Activated naive CD8-positive, alpha-beta T cell treated with anti-CD3 and anti-CD28 coated beads, Interleukin-2, amount 50 U/mL, for 16 hours (primary cell): ENCODE results near the gene M6PR.
A peak's percentile ranks its signal among the peaks of the same experiment; 100 is the strongest.
"Not testable (repeated sequence)": the region's sequence is repeated elsewhere in the genome, so short reads cannot be mapped to it uniquely, and the experiment has no call there.

Experiments used
- DNase-seq: peaks from one replicate; pipeline ENCODE4 v3.0.0-alpha.2; 2020; ENCODE audit warnings: low read depth, low spot score

The M6PR gene

DNA sequence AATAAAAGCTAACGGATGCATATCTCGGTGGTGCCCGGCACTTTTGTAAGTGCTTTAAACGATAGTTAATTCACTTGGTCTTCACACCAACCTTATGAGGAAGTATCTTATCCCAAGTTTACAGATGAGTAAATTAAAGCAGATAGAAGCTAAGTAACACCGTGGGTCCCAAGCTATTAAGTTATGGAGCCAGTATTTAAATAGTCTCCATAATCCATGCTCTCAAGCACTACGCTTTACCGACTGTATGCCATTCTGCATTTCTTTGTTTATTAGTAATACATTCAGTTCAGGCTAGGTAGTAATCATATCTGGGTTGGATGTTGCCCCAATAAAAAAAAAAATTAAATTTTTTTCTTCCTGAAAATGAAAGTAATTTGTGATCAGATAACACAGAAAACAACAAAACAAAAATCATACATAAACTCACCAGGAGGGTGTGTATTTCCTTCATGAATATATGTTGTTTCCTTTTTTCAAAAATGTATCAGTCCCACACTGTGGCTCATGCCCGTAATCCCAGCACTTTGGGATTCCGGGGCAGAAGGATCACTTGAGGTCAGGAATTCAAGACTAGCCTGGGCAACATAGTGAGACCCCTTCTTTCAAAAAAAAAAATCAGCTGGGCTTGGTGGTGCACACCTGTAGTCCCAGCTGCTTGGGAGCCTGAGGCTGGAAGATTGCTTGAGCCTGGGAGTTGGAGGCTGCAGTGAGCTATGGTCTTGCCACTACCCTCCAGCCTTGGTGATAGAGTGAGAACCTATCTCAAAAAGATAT is 1.4 kb upstream of the M6PR start:
- no peak for DNase-seq

- no peak for DNase-seq
Measured at GRCh38 chr12:8950221-8950527, 729 bp upstream of the M6PR start.

GRCh38 chr12:8948701-8949341 is 624 bp downstream of the M6PR start:
- no peak for DNase-seq

DNA sequence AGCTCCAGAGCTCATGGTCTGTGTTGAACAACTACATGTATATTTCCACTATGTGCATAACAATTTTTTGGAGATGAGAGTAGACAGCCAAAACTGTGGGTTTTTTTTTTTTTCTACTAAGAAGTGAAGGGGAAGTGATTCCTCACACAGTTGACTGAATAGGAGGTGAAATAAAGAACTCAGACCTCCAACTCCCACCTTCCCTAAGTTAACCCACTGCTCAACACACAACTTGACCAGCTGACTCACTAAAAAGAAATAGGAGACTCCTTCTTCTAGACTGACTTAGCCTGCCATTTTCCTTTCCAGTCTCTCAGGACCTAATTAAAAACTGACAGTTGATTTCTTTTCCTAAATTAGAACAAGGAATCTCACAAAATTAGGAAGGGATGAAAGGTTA is 1.7 kb downstream of the M6PR start:
- DNase-seq, result no peak

- no peak for DNase-seq
Measured at GRCh38 chr12:8946733-8947132, 2.7 kb downstream of the M6PR start.

DNA sequence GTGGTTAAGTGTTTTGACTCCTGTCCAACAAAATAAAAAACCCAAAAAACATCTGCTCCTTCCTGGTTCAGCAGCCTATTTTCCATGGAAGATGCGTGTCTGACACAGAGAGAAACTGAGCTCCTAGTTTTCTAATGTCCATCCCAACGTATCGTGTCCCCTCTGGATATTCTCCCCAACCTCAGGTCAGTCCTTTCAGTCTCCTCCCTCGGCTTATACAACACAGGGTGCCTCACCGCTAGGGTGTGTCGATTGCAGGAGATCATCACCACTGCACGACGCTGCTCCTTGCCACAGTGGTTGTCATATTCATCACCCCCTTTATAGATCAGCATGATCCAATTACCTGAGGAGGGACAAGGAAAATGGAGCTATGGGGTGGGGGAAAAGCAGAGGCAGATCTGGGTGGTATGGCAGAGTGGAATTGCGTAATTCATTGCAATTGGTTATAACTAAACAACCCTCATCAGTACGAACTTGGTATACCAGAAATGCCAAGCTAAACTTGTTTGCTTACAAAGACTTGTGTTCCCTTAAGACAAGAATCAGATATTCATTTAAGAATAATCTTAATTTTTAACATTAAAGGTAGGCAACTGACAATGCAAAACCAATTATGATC is 5.8 kb downstream of the M6PR start:
- no peak for DNase-seq

- DNase-seq, result no peak
Measured at GRCh38 chr12:8941691-8942478, 7.6 kb downstream of the M6PR start.

- DNase-seq, result not testable (repeated sequence)
Measured at GRCh38 chr12:8937842-8938442, 11.5 kb downstream of the M6PR start.

DNA sequence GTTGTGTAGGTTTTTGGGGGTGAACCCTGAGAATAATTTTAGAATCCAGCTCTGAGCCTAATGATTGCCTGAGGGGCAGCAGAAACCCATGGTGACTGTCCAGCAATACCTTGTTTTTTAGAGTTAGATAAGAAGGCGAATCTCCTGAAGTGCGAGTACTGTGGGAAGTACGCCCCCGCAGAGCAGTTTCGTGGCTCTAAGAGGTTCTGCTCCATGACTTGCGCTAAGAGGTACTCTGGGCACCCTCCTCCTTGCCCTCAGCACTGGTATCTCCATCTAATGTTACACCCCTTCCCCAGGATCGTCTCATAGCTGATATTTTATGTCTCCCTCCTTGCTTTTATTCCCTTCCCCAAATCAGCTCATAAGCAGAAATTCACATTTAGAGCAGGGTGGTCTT is 12.7 kb downstream of the M6PR start:
- no peak for DNase-seq

- not testable (repeated sequence) for DNase-seq
Measured at GRCh38 chr12:8934080-8934479, 15.4 kb downstream of the M6PR start.

DNA sequence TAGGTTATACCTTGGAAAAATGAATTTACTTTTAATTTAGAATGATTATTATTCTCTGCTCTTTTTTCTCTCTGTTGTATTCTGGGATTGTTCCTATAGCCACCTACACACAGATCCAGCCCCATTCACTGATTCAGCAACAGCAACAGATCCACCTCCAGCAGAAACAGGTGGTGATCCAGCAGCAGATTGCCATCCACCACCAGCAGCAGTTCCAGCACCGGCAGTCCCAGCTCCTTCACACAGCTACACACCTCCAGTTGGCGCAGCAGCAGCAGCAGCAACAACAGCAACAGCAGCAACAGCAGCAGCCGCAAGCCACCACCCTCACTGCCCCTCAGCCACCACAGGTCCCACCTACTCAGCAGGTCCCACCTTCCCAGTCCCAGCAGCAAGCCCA is 17.0 kb downstream of the M6PR start:
- not testable (repeated sequence) for DNase-seq

GRCh38 chr12:8930655-8931323 is 18.7 kb downstream of the M6PR start:
- DNase-seq, result not testable (repeated sequence)

DNA sequence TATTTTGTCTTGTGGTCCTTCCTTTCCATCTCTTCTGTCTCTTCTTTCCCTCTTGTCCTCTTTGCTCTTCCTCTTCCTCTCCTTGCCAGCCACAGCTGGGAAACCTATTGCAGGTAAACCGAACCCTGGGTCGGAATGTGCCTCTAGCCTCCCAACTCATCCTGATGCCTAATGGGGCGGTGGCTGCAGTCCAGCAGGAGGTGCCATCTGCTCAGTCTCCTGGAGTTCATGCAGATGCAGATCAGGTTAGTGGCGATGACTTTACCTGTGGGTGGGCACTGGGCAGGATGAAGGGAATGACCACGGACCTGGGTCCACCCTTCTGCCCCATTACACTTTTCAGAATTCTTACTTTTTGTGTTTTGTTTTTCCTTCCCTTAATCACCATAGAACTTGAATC is 26.9 kb downstream of the M6PR start:
- no peak for DNase-seq

- not testable (repeated sequence) for DNase-seq
Measured at GRCh38 chr12:8919643-8920042, 29.8 kb downstream of the M6PR start.

- no peak for DNase-seq
Measured at GRCh38 chr12:8917751-8918150, 31.7 kb downstream of the M6PR start.

- no peak for DNase-seq
Measured at GRCh38 chr12:8917031-8917430, 32.4 kb downstream of the M6PR start.

- no peak for DNase-seq
Measured at GRCh38 chr12:8916154-8916553, 33.3 kb downstream of the M6PR start.

DNA sequence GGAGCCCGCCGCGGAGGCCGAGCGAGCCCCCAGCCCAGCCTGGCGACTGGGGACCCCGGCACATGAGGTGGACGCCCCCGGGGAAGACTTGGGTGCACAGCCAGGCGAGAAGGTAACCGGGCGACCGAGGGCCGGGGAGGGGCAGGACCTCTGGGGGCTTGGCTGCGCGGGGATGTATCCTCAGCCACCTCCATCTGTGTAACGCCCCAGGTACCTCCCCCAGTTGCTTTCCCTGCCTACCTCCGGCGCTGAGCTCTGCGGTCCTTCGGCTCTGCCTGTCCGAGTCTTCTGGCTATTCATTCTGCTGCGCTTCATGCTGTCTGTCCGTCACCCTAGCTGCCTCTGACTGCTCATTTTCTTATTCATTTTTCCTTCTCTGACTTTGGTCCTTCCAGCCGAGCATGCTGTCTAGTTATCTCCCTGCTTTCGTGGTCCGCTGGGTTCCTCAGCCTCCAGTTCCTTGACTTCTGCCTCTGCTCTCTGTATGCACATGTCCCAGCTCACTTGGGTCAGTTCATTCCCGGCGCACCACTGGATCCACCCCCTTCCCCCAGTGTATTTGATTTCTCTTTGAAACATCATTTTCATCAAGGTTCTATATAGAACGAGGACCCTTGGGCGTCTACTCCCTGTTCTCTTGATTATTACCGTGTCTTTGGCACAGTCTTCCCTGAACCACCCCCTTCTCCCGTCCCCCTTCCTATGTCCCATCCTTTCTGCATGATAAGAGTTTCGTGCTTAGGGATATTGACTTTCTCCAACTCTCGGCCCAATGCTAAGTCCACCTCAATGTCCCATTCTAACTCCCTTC is 34.5 kb downstream of the M6PR start:
- DNase-seq, result peak; percentile 17

DNA sequence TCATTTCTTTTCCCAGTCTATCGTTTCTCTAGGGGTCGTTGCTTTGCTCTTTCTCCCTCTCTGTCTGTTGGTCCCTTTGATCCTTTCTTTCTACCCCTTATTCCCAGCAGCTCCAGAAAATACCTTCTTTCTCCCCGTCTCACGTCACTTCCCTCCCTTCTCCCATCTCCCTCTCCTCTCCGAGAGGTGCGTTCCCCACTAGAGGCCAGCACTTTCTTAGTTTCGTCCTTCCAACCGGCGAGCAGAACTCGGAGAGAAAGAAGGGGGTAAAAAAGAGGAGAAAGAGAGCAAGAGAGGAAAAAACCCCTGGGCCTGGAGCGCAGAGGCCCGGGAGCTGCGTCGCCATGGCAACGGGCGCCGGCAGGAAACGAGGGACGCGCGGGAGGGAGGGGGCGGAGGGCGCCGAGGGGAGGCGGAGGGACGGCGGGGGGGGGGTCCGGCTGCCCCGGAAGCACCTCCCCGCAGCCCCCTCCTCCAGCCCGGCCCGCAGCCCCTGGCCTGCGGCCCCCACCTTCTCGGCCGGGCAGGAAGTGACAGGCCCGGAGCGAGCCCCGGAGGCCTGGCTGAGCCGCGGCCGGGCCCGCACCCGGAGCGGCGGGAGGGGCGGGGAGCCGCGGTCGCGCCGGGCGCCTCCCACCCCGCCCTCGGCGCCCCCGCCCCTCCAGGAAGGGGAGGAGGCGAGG is 35.3 kb downstream of the M6PR start, which contains the start of gene PHC1:
TSS of gene PHC1 (plus strand) at position 477 of the 683 bp plus-strand sequence. CDS start 3,169 bp downstream, outside the sequence.
- peak; percentile 36 for DNase-seq

DNA sequence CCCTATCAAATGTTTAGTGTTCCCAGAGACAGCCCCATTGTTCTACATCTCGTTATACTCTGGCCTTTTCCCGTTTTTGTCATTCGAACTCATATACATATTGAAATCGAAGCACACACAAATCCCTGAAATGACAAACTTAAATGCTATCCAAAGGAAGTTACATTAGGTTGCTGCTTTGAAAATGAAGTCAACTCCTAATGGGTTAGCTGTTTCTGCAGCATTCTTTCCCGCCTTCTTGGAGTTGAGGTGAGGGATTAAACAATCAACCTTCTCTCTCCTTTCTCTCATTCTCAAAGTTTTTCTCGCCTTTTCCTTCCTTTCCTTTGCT is 35.8 kb downstream of the M6PR start:
- no peak for DNase-seq
